Skin of body (tissue), 2 donors: ENCODE measurements around the gene MLN. TPM values are rescaled to one million over a fixed set of nuclear protein-coding genes. Genes with fewer than 3 reads are reported as not detected.
"Not testable (repeated sequence)": the region's sequence is repeated elsewhere in the genome, so short reads cannot be mapped to it uniquely, and the experiment has no call there.

Source experiments
- DNase-seq: peaks from one replicate; lab custom pipeline; 2025; lab: John Stamatoyannopoulos, UW
- total RNA-seq: library from RNA; depleted of rRNA; stranded (reverse); fragments of >200 nt; gene quantifications from one replicate; pipeline ENCODE4 v1.2.3, GENCODE V29; 2014

MLN gene
- total RNA-seq, 1 donor from 2014 or later = not detected

DNA sequence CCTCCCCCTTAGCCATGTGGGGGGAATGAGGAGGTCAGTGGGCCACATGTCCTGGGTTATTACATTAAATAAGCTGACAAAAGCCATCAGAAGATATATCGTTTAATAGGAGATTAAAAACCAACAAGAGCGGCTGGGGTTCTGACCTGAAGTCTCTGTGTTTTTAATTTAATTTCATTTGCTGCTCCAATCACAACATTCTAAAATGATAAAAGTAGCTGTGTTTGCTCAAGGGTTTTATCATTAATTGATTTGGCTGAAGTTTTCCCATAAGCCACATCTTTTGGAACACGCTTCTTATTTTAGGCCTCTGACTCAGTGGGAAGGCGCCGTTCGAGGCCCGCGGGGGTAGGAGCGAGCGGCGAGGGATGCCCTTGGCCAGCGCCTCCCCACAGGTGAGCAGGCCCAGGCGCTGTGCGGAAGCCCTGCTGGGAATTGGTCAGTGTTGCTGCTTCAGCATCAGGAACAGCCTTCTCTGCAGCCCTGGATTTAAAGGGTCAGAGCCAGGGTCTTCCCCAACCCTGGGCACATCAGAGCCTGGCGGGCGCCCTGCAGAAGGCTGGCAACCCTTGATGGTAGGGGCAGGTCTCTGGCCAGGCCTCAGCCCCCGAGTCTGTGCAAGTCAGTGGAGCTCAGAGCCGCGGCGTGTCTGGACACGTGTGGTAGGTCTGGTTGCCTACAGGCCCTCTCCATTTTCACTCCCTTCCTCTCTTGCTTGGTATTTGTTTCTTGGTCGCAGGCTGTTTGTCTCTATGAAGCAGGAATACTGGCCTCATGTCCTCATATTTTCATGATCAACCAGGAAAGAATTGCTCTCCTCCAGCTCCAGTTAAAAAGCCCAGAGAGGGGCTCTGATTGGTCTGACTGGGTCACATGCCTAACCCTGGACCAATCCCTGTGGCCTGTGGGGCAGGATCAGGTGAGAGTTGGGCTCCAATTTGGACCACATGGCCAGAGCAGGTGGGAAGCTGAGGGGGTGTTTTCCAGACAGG, 30.9 kb upstream of the MLN start:
- no peak for DNase-seq

DNA sequence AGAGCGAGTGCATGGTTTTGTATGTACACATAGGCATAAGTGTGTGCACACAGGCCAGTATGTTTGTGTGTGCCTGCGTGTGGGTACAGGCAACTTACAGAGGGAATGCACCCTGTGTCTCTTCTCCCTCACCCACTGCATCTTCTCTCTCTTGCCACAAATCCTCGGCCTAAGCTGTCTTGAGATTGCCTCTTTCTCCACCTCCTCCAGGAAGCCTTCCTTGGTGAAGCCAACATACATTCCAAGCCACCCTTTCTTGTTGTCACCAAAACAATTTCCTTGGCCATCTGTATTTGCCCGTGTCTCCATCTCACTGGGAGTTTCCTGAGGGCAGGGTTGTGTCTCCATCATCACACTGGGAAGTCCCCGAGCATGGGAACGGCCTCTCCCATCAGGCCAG, 29.8 kb upstream of the MLN start:
- DNase-seq = no peak

DNA sequence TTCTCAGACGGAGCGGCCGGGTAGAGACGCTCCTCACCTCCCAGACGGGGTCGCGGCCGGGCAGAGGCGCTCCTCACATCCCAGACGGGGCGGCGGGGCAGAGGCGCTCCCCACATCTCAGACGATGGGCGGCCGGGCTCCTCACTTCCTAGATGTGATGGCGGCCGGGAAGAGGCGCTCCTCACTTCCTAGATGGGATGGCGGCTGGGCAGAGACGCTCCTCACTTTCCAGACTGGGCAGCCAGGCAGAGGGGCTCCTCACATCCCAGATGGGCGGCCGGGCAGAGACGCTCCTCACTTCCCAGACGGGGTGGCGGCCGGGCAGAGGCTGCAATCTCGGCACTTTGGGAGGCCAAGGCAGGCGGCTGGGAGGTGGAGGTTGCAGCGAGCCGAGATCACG, 29.0 kb upstream of the MLN start:
- not testable (repeated sequence) for DNase-seq

DNA sequence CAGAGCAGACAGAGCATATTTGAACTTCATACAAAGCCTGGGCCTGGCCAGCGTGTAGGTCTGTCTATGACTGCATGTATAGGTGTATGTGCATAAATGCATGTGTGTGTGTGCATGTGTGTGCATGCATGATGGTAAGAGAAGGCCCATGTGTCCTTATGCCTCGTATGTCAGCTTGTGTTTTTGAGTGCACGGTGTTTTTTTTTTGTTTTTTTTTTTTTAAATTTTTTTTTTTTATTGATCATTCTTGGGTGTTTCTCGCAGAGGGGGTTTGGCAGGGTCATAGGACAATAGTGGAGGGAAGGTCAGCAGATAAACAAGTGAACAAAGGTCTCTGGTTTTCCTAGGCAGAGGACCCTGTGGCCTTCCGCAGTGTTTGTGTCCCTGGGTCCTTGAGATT, 27.9 kb upstream of the MLN start:
- not testable (repeated sequence) for DNase-seq

DNA sequence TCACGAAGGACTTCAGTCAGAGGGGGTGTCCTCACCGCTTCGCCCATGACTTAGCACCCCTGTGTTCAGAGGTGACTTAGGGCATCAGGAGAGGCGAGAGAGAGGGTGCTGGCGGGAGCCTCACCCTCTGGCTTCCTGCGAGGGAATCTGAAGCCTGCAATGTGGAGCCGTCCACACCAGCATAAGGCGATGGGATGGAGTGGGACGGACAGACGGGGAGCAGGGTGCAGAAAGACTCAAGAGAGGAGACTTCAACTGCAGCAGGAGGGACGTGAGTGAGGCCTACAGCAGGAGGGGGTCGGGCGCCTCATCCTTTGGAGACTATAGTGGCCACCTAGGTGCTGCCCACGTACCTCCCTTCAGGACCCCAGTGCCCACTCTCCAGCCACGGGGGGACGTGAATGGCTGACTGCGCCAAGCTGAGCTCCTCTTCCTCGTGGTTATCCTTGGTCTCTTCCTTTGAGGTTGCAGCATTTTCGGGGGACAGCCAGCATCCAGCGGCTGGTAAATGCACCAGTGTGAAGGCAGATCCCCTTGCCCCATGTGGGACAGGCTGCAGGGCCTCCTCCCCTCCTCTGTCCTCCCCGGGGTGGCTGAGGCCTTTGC, 26.9 kb upstream of the MLN start:
- no peak for DNase-seq

DNA sequence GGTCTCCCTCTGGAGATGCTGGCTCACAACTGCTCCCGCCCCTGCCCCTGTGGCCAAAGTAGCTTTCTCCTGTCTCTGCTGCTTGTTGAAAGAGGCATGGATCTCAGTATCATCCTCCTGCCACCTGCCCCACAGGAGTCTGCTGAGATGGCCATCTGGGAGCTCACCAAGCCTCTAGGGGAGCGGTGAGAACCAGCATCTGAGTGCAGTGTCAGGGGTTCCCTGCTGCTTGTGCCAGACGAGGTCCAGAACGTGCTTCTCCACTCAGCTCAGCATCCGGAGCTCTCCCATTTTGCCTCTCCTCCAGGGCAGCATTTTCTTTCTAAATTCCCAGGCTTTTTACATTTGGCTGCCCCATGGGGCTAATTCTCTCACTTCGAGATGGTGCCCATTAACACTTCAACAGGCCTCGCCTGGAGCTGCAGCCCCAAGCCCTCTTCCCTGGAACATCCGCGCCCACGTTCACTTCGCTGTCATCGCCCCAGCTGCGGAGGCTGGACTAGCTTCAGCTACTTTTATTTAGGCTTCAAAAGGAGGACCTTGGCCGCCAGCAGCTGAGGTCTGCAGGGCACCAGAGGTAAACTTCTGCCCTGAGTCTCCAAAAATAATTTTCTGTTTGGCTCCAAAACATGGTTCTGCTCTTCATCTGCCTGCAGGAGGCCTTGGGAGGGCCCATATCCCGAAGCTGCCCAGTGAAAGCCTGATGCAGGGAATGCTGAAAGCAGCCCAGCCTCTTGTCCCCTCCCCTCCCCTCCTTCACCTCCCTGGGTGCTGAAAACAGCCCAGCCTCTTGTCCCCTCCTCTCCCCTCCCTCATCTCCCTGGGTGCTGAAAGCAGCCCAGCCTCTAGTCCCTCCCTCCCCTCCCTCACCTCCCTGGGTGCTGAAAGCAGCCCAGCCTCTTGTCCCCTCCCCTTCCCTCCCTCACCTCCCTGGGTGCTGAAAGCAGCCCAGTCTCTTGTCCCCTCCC, 25.2 kb upstream of the MLN start:
- no peak for DNase-seq

DNA sequence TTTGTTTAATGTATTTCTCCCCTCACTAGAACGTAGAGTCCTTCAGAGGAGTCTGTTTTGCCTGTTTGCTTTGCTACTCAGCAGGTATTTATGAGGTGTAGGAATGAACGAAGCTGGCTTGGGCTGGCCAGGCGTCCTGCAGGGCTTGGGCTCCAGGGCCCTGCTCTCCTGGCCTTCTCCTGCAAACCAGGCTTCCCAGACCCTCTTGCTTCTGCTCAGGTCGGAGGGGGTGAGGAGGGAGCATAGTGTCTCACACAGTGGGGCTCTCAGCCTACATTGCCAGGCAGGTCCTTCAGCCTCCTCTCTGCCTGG, 24.6 kb upstream of the MLN start:
- DNase-seq = no peak

DNA sequence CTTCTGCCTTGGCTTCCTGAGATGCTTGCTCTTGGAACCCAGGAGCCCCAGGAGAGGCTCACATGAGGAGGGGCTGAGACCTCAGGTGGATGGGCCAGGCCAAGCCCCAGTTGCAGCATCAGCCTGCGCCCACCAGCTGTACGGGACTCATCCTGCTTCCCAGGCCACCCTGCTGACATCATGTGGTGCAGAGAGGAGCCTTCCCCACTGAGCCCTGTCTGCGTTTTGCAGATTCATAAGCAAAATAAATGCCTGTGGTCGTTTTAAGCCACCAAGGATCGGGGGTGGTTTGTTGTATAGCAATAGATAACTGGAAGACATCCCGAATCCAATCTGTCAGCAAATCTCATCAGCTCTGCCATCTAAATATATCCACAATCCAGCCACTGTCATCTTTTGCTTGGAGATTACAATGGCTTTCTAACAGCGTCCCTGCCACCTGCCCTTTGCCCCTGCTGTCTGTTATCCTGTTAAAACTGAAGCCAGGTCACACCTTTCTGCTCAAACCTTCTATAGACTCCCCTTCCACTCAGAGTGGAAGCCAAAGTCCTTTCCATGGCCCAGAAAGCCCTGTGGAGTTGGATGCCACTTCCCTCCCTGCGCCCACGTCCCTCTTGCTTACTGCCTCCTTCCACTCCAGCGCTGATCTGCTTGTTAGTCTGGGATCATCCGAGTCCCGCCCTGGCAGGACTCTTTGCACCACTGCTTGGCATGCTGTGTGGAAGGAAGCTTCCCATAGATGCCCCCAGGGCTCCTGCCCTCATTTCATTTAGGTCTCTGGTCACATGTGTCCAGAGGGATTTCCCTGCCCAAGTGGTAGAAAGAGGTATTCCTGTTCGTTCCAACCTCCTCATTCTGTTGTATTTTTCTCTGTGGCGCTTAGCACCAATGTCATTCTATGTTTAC, 24.0 kb upstream of the MLN start:
- DNase-seq = no peak

DNA sequence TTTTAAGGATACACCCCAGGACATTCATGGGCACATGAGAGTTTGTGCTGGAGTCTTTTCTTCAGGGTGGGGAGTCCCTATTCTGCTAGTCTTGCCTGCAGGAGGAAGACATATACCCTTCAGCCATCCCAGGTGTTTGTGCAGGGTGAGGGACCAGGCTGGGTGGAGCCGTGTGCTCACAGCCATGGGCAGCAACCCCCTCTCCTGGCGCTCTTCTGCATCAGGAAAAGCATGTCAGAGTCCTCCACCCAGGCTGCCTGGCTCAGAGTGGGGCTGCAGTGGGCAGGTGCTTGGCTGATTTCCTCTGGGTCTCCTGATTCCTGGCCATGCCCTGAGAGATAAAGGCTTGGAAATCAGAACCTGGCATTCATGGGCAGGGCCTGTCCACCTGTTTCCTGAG, 22.7 kb upstream of the MLN start:
- DNase-seq = no peak

DNA sequence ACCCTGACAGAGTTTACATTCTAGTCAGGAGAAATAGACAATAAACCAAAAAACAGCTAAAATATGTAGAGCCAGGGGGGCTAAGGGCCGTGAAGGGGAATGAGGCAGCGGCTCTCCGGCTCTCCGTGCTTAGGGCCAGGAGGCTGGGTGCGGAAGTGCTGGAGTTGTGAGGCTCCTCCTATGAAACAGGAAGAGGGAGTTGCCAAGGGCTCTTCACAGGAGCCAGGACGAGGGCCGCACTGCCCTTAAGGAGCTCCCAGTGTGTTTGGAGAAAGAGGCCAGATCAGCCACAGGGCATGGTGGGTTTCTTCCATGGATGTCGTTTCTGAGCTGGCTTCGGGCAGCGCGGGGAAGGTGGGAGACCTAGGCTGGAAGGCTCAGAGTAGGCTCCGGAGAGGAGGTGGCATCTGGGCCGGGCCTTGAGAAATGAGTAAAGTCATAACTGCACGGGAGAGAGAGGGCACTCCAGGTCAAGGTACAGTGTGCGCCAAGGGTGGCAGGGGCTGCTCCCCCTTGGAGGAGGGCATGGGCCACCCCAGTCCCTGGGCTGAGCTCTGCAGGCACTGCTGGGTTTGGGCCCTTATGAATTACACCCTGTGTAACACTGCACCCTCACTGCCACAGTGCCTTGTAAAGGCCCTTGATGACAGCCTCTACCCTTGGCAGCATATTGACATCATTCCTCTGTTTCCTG, 20.8 kb upstream of the MLN start:
- no peak for DNase-seq

DNA sequence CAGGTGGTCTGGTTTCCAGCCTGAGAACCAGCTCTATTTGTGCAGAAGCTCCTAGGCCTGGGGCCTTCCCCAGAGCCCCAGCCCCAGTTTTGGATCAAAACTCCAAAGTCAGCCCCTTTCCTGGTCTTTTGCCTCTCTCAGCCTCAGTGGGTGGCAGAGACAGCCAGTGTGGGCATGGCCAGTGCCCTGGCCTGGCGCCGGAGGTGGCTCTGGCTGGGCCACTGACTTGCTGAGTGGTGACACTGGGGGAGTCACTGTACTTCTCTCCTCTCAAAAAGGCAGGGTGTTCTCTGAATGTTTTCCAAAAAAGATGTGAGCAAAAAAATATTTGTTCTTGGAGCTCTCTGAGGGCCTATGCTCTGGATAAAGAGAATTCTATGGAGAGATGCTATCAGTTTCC, 20.0 kb upstream of the MLN start:
- DNase-seq = no peak

DNA sequence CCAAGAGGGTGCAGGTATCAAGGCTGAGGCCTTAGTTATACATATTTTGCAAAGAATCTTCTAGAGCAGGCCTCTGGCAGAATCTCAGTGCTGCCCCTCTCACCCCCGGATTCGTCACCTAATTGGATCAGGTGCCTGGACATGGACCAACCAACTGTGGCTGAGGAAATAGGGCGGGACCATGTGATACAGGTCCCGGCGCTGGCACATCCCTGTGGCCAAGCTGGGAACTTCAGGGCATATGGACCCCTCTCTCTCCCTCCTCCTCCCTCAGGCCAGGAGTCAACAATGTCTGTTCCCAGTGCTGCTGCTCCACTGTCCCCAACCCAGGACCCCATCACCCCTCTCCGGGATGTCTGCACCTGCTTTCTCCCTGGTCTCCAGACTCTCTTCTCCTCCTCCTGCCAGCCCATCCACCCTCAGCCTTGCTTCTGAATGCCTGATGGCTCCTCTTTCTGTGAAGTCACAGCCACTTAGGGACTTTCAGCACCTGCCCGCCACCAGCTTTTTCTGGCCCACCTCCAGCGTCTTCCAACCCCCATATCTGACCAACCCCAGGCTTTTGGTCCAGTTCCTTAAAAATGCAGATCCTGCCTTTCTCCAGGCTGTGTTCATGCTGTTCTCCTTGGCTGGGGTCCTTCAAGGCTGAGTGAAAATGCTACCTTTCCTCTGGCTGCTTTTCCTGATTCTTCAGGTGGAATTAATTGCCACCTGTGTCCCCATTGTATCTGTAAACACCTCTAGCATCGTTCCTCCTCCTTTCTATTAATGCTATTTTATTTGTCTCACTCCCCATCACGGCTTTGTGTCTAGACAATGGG, 19.0 kb upstream of the MLN start:
- no peak for DNase-seq

DNA sequence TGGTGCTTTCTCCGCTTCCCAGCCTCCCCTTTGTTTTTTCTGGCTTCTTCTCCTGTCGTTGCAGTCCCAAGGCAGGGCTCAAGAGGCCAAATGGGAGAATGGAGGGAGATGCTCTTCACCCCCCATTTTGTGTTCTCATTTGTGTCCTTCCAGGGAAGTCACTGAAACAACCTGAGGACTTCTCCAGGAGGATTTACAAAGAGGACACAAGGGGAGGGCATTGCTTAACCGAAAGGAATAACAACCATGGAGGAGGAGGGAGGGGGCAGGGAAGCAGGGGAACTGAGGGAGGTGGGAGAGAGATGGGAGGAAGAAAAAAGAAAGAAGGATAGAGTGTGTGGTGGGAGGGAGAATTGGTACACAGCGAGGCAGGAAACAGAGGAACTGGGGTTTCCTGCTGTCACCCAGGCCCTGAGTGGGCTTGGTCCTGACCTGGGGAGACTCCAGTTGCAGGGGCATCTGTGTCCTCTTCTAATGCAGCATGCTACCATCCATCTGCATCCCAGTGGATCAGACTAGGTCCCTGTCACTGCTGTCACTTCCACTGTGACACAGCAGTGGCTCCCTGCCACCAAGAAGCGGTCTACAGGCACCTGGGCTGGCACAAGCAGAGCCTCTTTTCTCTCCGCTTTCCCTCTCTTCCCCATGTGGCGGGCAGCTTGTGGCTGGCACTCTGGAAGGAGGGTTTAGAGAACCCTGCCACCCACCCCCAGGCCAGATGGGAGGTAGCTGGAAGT, 17.1 kb upstream of the MLN start:
- DNase-seq = no peak

DNA sequence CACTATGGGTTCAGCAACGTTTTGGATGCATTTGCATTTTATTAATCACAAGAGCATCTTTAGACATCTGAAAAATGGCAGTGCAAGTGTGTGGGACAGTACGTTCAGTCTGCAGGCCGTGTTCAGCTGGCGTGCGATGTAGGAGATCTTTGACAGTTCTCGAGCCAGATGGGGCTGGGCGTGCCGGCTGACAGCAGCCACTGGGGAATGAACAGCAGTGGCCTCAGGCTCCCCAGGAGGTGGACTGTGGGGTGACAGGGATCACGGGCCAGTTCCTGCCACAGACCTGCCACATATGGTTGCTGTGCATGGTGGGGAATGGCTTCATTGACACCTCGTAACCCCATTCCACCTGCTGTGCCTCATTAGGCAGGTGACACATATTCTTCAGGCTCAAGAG, 16.4 kb upstream of the MLN start:
- DNase-seq = no peak

DNA sequence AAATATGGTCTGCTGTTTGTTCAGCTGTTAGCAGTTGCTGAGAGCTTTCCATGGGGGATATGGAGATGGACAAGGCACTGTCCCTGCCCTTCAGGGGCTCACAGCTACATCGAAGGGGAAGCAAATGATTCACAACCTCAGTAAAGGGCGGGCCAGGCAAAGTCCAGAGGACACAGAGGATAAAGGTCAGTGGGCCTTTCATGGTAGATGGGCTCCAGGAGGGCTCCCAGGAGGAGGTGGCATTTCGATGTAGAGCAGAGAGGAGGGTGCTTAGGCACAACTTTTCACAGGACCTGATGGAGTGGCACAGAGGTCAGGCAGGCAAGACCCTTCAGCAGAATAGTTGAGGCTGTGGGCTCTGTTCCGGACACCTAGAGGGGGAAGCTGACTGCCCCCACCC, 15.2 kb upstream of the MLN start:
- DNase-seq = no peak

DNA sequence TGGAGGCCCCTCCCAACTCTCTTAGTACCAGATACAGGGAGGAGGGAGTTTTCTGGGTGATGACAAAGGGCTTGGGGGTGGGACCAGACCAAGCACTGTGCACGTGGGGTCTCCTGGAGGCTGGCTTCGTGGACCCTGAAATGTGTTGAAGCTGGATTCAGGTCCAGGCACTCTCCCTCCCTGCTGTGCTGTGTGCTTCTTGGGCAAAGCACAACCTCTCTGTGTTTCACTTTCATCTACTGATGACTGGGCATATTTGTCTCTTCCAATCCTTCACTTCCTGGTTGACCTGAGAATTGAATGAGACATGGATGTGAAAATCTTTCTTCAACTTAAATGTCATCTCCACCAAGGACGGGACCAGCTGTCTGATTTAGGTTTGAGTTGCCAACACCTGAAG, 14.5 kb upstream of the MLN start:
- no peak for DNase-seq

DNA sequence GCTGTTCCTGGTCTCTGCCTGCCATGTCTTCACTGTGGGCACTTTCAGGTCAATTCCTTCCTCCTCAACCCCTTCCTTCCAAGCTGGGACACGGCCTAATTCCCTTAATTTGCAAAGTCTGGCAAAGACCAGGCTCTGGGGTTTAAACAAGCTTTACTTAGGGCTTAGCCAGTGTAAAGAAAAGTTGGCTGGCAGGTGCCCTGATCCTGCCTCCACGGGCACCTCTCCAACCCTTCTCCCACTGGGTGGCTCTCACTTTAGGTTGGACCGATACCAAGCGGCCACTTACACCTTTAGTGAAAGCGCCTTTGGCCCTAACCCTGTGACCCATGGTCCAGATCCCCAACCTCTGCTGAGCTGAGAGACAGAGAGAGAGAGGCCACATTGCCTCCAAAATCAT, 13.7 kb upstream of the MLN start:
- no peak for DNase-seq

DNA sequence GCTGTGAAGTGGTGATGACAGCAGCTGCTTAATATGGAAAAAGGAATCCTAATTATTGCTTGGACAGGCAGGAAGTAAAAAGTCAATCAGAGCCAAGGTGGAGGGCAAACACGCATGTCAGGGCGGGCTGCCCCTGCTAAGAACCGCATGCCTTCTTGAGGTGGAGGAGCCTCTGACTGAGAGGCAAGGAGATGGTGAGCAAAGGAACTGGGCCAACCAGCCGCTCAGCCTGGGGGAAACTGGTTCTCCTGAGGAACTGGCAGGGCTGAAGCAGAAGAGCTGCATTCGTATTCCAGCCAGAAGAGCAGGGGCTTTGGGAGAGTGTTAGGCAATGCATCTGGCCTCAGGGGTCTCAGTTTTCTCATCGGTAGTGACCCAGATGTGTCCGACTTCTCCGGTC, 13.1 kb upstream of the MLN start:
- no peak for DNase-seq

DNA sequence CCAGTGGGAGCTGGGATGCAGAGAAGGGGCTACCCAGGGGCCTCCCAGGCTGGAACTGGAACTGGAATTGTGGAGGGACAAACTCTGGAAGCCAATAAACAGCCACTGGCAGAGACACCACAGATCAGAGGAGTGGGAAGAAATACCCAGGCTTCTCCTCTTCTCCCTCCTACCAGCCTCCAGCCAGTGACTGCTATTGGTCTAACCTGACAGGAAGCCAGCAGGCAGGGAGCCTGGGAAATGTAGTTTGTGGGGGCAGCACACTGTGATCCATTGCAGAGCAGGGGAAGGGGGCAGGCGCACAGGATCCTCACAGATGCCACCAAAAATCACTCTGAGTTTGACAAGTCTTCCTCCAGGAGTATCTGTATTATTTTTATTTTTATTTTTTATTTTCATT, 12.1 kb upstream of the MLN start:
- DNase-seq = no peak
